AG04449 (cell line): ENCODE measurements around the gene C10orf90.

Experiments
- CTCF ChIA-PET: fragments of 350-600 bp; formaldehyde crosslinking; extraction: SDS; loops from one replicate; lab custom pipeline; 2021; ENCODE audit warnings: antibody characterized with exemption; lab: Yijun Ruan, JAX
- POLR2A ChIA-PET: fragments of 400-600, 350-600 bp; formaldehyde crosslinking; extraction: SDS; loops from one replicate; lab custom pipeline; 2020; ENCODE audit warnings: antibody characterized with exemption, inconsistent platforms; lab: Yijun Ruan, JAX
- DNase-seq: peaks from one replicate; pipeline ENCODE4 v3.0.0-alpha.2; 2010; ENCODE audit warnings: low read depth, low spot score
- H3K4me3 ChIP-seq: 2 replicates; pipeline ENCODE4 v1.5.1; 2011; ENCODE audit warnings: low read depth, mild to moderate bottlenecking, control low read depth, low read length
- CTCF ChIP-seq: IDR thresholded peaks from one replicate; pipeline ENCODE4 v1.5.1; 2011; ENCODE audit warnings: mild to moderate bottlenecking, moderate library complexity, low read length, control low read depth, inconsistent platforms; ENCODE audit not compliant: insufficient read depth; ENCODE audit errors: missing control alignments

C10orf90 gene

DNA sequence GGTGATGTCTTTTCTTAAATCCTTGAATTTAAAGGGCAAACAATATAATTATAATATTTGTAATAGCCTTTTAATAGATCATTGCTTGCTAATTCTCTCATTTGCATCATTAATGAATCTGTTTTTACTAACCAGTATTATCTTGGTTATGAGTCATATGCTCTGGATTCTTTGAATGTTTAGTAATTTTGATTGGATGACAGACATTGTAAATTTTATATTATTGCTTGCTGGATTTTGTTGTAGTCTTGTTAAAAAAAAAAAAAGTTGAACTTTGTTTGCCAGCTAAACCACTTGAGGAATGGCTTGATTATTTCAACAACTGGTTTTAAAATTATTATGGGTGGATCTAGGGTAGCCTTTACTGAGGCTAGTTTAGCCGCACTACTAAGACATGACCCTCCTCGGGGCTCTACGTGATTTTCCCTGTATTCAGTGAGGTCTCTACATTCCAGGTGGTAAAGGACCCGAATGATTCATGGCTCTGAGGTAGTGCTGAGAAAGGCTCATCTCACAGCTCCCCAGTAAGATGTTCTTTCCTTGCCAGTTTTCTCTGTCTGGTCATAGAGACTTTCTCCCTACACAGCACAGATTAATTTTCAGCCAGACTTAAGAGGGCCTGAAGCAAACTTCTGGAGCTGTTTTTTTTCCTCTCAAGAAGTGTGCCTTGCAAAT is 8.5 kb downstream of the C10orf90 start:
- H3K4me3 ChIP-seq = no peak overlapping the region
- ChIA-PET POLR2A (no interaction called here), CTCF (no interaction called here)
- TF ChIP-seq CTCF = no peak
- DNase-seq = no peak

DNA sequence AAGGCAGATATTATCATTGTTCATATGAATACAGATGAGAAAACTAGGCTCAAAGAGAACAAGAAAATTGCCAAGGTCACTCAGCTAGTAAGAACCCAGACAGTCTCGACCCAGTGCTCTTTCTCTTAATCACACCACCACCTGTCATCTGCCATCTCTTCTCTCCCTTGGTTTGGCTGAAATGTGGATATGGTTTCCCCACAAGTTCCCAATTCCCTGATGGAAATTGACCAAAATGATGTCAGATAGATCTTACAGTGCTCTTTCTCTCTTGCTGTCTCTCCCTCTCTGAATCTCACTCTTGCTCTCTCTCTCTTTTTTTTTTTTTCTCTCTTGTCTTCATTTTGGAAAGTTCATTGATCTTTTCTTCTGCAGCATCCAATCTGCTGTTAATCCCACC is 9.1 kb downstream of the C10orf90 start:
- POLR2A ChIA-PET = no interaction called here
- no peak for TF ChIP-seq CTCF
- no peak for DNase-seq
- no peak overlapping the region for H3K4me3 ChIP-seq
- CTCF ChIA-PET = no interaction called here

DNA sequence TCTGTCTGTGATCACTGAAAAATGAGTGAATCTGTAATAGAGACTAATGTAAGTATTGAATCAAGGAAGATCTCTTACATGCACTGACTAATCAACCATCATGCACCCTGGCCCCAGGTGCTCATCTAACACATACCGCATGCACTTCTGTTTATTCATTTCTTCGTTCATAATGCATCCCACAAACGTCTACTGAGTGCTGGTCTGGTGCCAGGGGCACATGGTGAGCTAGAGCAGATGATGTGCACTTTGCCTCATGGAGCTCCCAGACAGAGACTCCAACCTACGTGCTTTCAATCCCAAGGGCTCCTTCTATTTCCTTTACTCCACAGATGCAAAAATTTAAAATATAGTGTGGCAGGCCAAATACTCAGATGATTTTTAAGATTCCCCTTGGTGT is 10.7 kb downstream of the C10orf90 start:
- DNase-seq = no peak
- ChIA-PET CTCF (no interaction called here), POLR2A (no interaction called here)
- no peak for TF ChIP-seq CTCF
- no peak overlapping the region for H3K4me3 ChIP-seq

GRCh38 chr10:126658928-126659327 is 11.6 kb downstream of the C10orf90 start:
- CTCF ChIA-PET = no interaction called here
- POLR2A ChIA-PET = no interaction called here
- DNase-seq = no peak
- H3K4me3 ChIP-seq = no peak overlapping the region
- no peak for TF ChIP-seq CTCF

GRCh38 chr10:126654579-126654978 is 15.9 kb downstream of the C10orf90 start:
- H3K4me3 ChIP-seq = no peak overlapping the region
- DNase-seq = no peak
- no peak for TF ChIP-seq CTCF
- CTCF ChIA-PET = interaction anchor here (1.0 kb wide), 1 partner anchor 99 kb away, joined by 3 read pairs; no protein-coding TSS in a partner anchor
- POLR2A ChIA-PET = no interaction called here

DNA sequence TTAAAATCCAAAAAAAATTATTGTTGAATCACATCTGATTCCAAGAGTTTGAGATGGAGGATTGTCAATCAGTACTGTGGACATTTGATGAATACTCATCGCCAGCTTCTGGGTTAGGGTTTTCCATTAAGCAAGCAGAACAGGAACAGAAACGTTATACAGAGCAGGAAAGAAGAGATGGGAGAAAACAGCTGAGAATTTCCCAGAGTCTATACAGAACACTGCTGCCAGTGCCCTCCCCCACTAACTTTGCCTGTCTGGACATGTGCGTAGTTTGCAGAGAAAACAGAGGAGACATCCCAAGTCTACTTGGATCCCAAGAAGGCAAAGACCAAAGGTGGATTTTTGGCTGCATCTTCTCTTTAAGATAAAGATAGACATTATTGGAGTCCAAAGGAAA is 19.0 kb downstream of the C10orf90 start:
- TF ChIP-seq CTCF = no peak
- DNase-seq = no peak
- CTCF ChIA-PET = no interaction called here
- POLR2A ChIA-PET = no interaction called here
- no peak overlapping the region for H3K4me3 ChIP-seq
